Right lobe of liver (tissue), 6 donors: ENCODE measurements around the gene B4GALT1. TPM values are rescaled to one million over a fixed set of nuclear protein-coding genes. Genes with fewer than 3 reads are reported as not detected.
A peak's percentile ranks its signal among the peaks of the same experiment; 100 is the strongest.

Experiments used
- ATAC-seq, 4 donors: fragments of 200-7000 bp; cut with Tn5 transposase; one replicate each; pipeline ENCODE4 v1.9.1; 2020; ENCODE audit warnings: mild to moderate bottlenecking in 4 of 4, moderate library complexity in 4 of 4
- DNase-seq, 3 donors: peaks; one replicate each; pipeline ENCODE4 v3.0.0-alpha.2; 2020
- H3K27ac ChIP-seq, 3 donors: fragments of 200-600 bp; one replicate each; pipeline ENCODE4 v1.8.0; 2022
- H3K27me3 ChIP-seq, 2 donors: fragments of 200-600 bp; one replicate each; pipeline ENCODE4 v1.8.0; 2022
- H3K36me3 ChIP-seq, 4 donors: fragments of 200-600 bp; sonication (generic) in 1 of 4; one replicate each; pipeline versions ENCODE4 v1.5.1 to v1.8.0; 2017 to 2022; ENCODE audit warnings: control low read depth in 1 of 4
- H3K4me1 ChIP-seq, 4 donors: fragments of 200-600 bp; sonication (generic) in 1 of 4; one replicate each; pipeline versions ENCODE4 v1.5.1 to v1.8.0; 2017 to 2022; ENCODE audit warnings: control low read depth in 1 of 4
- H3K4me3 ChIP-seq, 3 donors: fragments of 200-600 bp; one replicate each; pipeline ENCODE4 v1.8.0; 2022
- H3K9me3 ChIP-seq, 4 donors: fragments of 200-600 bp; sonication (generic) in 1 of 4; one replicate each; pipeline versions ENCODE4 v1.5.1 to v1.8.0; 2017 to 2022; ENCODE audit warnings: control low read depth in 1 of 4
- CTCF ChIP-seq, 4 donors: fragments of 200-600 bp in 3 of 4; fragments of 450-650 bp in 1 of 4; IDR thresholded peaks; one replicate each; pipeline versions ENCODE4 v1.5.1 to v1.8.0; 2016 to 2022; ENCODE audit warnings: antibody characterized with exemption in 4 of 4, mild to moderate bottlenecking in 2 of 4
- POLR2A ChIP-seq: fragments of 450-650 bp; IDR thresholded peaks from one replicate; pipeline ENCODE4 v1.6.1; 2017; ENCODE audit warnings: antibody characterized with exemption, mild to moderate bottlenecking
- WGBS: methylation state at CpG from one replicate; pipeline ENCODE4 v1.1.6; 2018; ENCODE audit warnings: low coverage, low lambda C conversion rate; ENCODE audit not compliant: insufficient coverage; ENCODE audit errors: missing lambda C conversion rate; 5-methylcytosine and 5-hydroxymethylcytosine counted together
- intact Hi-C, 2 donors: fragments of 100-400 bp; cut with DNase I; formaldehyde crosslinking; loops; one replicate each; pipeline versions ENCODE4 v1.11.2 to v1.14.1; 2022
- total RNA-seq, 6 experiments: library from RNA; depleted of rRNA in 2 of 6; stranded (reverse); fragments of >200 nt in 2 of 6; fragmentation: NEBNext Ultra II Directional in 3 of 6; extraction: Animal tissue kit (Norgen Biotek cat#: 25700) in 3 of 6; gene quantifications; one replicate each; pipeline versions ENCODE4 v1.1.0 to v1.2.4, GENCODE V29; 2016 to 2023
- donor health status: DM: no; HTN: yes; CAD: no.
- donor health status: DM: no; HTN: no; CAD: no.
- donor health status: DM: no; HTN: no; CAD: no.
- donor health status: DM: no; HTN: yes; CAD: no.
- donor health status: DM: no; HTN: yes; CAD: no.

Gene B4GALT1
- total RNA-seq, 6 experiments from 2014 or later = 48.5 to 145 (median 79.5) TPM

- H3K27ac ChIP-seq = no peak overlapping the region
- no peak for ATAC-seq
- no peak overlapping the region for H3K4me3 ChIP-seq
- no peak for TF ChIP-seq POLR2A
- no peak for TF ChIP-seq CTCF (IDR thresholded peaks at IDR 0.05)
- H3K9me3 ChIP-seq = no peaks in the 10 kb centered on the region
- 80% methylated on average over 1 of the region's 3 CpGs for WGBS
- H3K27me3 ChIP-seq = no peaks in the 10 kb centered on the region
- H3K36me3 ChIP-seq = peaks cover 0 to 37% (median 15%) of the 10 kb centered on the region in 4 donors
- no peak for DNase-seq
- intact Hi-C loops = no loop called here
- H3K4me1 ChIP-seq = peaks cover 0 to 24% (median 5%) of the 10 kb centered on the region in 4 donors
These were observed 58.7 kb downstream of the B4GALT1 start for GRCh38 chr9:33108472-33108871.

- peaks cover 0 to 24% (median 5%) of the 10 kb centered on the region in 4 donors for H3K4me1 ChIP-seq
- ATAC-seq (peak in 1 of 4 donors; percentile 3), DNase-seq (no peak)
- peak overlapping the region; percentile 37 to 60 (median 51) for H3K27ac ChIP-seq
- no peak for TF ChIP-seq CTCF (IDR thresholded peaks at IDR 0.05)
- no peak for TF ChIP-seq POLR2A
- peaks cover 0 to 30% (median 11%) of the 10 kb centered on the region in 4 donors for H3K36me3 ChIP-seq
- no peaks in the 10 kb centered on the region for H3K9me3 ChIP-seq
- H3K27me3 ChIP-seq = no peaks in the 10 kb centered on the region
- H3K4me3 ChIP-seq = no peak overlapping the region
- intact Hi-C loops = no loop called here
- WGBS = 52% methylated on average over 5 of the region's 5 CpGs
These were observed 59.4 kb downstream of the B4GALT1 start for GRCh38 chr9:33107762-33108161.

- H3K4me1 ChIP-seq = peaks cover 0 to 24% (median 5%) of the 10 kb centered on the region in 4 donors
- ATAC-seq = peak; percentile 57 to 76 (median 68)
- H3K9me3 ChIP-seq = no peaks in the 10 kb centered on the region
- H3K27ac ChIP-seq = peak overlapping the region; percentile 37 to 60 (median 51)
- TF ChIP-seq CTCF (IDR thresholded peaks at IDR 0.05) (no peak), POLR2A (no peak)
- no peaks in the 10 kb centered on the region for H3K27me3 ChIP-seq
- peaks cover 0 to 23% (median 8%) of the 10 kb centered on the region in 4 donors for H3K36me3 ChIP-seq
- intact Hi-C loops = no loop called here
- H3K4me3 ChIP-seq = no peak overlapping the region
- 31% methylated on average over 7 of the region's 10 CpGs for WGBS
- DNase-seq = no peak
These were observed 60.1 kb downstream of the B4GALT1 start for GRCh38 chr9:33106827-33107621.

GRCh38 chr9:33106372-33106771 is 60.8 kb downstream of the B4GALT1 start:
- H3K4me3 ChIP-seq = no peak overlapping the region
- H3K27me3 ChIP-seq = no peaks in the 10 kb centered on the region
- peaks cover 0 to 16% (median 5%) of the 10 kb centered on the region in 4 donors for H3K36me3 ChIP-seq
- peaks cover 0 to 24% (median 5%) of the 10 kb centered on the region in 4 donors for H3K4me1 ChIP-seq
- peak overlapping the region in 2 of 3 donors; percentile 51 to 60 for H3K27ac ChIP-seq
- intact Hi-C loops = no loop called here
- ATAC-seq = peak; percentile 19 to 48 (median 33)
- TF ChIP-seq CTCF (IDR thresholded peaks at IDR 0.05) = no peak
- TF ChIP-seq POLR2A = no peak
- WGBS = 51% methylated on average over 3 of the region's 4 CpGs
- DNase-seq = no peak
- H3K9me3 ChIP-seq = no peaks in the 10 kb centered on the region
